Measurements from ENCODE around the gene ARTN. TPM values are rescaled to one million over a fixed set of nuclear protein-coding genes. Genes with fewer than 3 reads are reported as not detected.

Gene ARTN
- total and polyA plus RNA-seq, 9 of the 15 experiments (the other 6 are each of a cell fraction or from before 2014, with no cell fraction given): 0.06 to 0.38 TPM; not detected in 7

GRCh38 chr1:43946236-43947060 is 12.8 kb downstream of the ARTN start, which contains the start of gene IPO13 (continued):
- TF ChIP-seq GATA2 (CRISPR knock-in tag; IDR thresholded peaks at IDR 0.05): no peak
- no peak for TF ChIP-seq MAFK (IDR thresholded peaks at IDR 0.05; ENCODE audit: low read length)
- TF ChIP-seq E2F8 (IDR thresholded peaks at IDR 0.05; ENCODE audit: low read depth, partially characterized antibody): no peak
- TF ChIP-seq ELF4 (CRISPR knock-in tag; IDR thresholded peaks at IDR 0.05): no peak
- no peak for TF ChIP-seq FOXA1 (IDR thresholded peaks at IDR 0.05; ENCODE audit: borderline replicate concordance)
- peak; percentile 18; the same call in 1 of the 2 replicates for TF ChIP-seq EP300 (IDR thresholded peaks at IDR 0.05; ENCODE audit: low read length)
- TF ChIP-seq PTBP1 (IDR thresholded peaks at IDR 0.05; ENCODE audit: low read depth, low read length): no peak
- peak; percentile 100 for TF ChIP-seq FIP1L1 (IDR thresholded peaks at IDR 0.05; ENCODE audit: low read depth, low read length, poor library complexity, severe bottlenecking)
- 0 out of 2 replicates have a peak, but pooled peaks have one; percentile 47 for TF ChIP-seq ZFPM2 (CRISPR knock-in tag; IDR thresholded peaks at IDR 0.05)
- peak; percentile 95 for TF ChIP-seq CTBP1 (IDR thresholded peaks at IDR 0.05; ENCODE audit: borderline replicate concordance)
- TF ChIP-seq SMARCE1 (IDR thresholded peaks at IDR 0.05): peak; percentile 80
- peak; percentile 56; the same call in 1 of the 2 replicates for TF ChIP-seq ZBTB7A (IDR thresholded peaks at IDR 0.05; ENCODE audit: borderline replicate concordance, control insufficient read depth, low read depth, low read length)
- no peak; the same call in 1 of the 2 replicates for TF ChIP-seq E2F3 (CRISPR knock-in tag; IDR thresholded peaks at IDR 0.05)
- no peak; the same call in 1 of the 2 replicates for TF ChIP-seq RREB1 (CRISPR knock-in tag; IDR thresholded peaks at IDR 0.05)
- TF ChIP-seq ETV1 (tag; conservative IDR thresholded peaks at IDR 0.05; ENCODE audit: low read depth): peak; percentile 64
- no peak for TF ChIP-seq HOXB6 (CRISPR knock-in tag; IDR thresholded peaks at IDR 0.05; ENCODE audit: borderline replicate concordance)
- no peak for TF ChIP-seq FOXJ3 (CRISPR knock-in tag; IDR thresholded peaks at IDR 0.05)
- TF ChIP-seq ZNF146 (CRISPR knock-in tag; IDR thresholded peaks at IDR 0.05; ENCODE audit: unreplicated experiment): no peak
- no peak for TF ChIP-seq BDP1 (IDR thresholded peaks at IDR 0.05; ENCODE audit: insufficient read depth, insufficient read length)
- no peak for TF ChIP-seq DDX20 (tag; IDR thresholded peaks at IDR 0.05; ENCODE audit: low read depth)
- TF ChIP-seq GATAD2A (IDR thresholded peaks at IDR 0.05): peak; percentile 77; the same call in 1 of the 2 replicates
- TF ChIP-seq ZNF311 (CRISPR knock-in tag; IDR thresholded peaks at IDR 0.05): no peak

All from K562 (cell line).